HG02798 (cell line): ENCODE results near the gene PEA15.

ENCODE experiments used
- ATAC-seq: cut with Tn5 transposase; IDR thresholded peaks from one replicate; pipeline ENCODE4 v1.9.1; 2021; ENCODE audit warnings: mild to moderate bottlenecking; ENCODE audit not compliant: unreplicated experiment, poor library complexity

Gene PEA15

DNA sequence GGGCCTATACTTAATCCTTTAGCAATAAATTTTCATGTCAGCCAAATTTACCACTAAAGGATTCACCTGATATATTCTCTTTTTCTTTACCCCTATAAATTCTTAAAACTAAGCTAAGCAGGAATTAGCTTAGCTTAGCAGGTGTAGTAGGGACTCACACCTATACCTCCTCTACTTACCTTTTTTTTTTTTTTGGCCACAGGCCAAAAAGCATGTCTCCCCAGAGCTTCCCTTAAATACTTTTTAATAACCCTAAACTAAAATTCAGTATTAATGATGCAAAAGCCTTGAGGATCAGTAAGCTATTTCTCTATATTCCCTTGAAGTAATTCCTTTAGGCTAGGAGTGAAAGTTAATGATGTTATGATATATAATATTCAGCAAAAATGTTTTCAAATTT, 23.2 kb downstream of the PEA15 start:
- no peak for ATAC-seq

- no peak for ATAC-seq
Measured at GRCh38 chr1:160232911-160233310, 27.7 kb downstream of the PEA15 start.

DNA sequence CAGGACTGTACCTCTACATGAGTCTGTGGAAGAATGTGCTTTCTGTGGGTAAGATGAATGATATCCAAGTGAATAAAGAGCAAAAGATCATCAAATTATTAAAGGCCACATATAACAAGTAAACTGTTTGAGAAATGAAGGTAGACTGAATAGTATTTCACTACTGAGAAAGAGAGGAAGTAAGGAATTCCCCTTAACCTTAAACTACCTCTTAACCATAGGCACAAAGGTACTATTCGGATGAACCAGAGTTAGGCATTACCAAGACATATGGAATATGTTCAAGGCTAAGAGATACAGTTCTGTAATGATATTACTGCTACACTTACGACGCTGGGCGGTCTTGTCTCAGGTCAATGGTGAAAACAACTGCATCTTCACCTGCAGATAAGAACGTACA, 31.6 kb downstream of the PEA15 start:
- ATAC-seq = no peak

DNA sequence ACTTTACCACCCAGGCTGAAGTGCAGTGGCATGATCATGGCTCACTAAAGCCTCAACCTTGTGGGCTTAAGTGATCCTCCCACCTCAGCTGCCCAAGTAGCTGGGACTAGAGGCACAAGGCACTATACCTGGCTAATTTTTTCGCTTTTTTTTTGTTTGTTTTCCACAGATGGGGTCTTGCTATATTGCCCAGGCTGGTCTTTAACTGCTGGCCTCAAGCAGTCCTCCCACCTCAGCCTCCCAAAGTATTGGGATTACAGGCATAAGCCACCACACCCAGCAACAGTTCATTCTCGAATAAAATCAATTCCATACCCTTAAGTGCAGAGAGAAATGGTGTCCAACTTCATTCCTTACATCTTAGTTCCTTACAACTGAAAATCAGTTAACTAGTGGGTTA, 32.4 kb downstream of the PEA15 start:
- no peak for ATAC-seq

DNA sequence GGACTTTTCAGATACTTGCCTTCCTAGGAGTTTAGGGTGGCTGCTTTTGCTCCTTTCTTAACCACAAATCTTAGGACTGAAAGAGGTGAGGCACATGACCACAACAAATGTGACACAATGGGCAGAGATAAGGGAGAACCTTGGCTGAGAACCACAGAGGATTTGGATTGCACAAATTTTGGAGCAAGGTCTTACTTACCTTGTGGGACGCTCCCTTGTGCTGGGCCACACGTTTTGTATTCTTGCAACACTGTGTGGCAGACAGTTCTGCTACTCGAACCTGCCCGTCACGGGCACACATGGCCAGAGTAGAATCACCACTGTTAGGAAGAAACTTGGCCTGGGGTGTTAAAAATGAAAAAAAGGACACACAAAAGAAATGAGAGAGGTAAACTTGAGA, 33.2 kb downstream of the PEA15 start:
- ATAC-seq = no peak

DNA sequence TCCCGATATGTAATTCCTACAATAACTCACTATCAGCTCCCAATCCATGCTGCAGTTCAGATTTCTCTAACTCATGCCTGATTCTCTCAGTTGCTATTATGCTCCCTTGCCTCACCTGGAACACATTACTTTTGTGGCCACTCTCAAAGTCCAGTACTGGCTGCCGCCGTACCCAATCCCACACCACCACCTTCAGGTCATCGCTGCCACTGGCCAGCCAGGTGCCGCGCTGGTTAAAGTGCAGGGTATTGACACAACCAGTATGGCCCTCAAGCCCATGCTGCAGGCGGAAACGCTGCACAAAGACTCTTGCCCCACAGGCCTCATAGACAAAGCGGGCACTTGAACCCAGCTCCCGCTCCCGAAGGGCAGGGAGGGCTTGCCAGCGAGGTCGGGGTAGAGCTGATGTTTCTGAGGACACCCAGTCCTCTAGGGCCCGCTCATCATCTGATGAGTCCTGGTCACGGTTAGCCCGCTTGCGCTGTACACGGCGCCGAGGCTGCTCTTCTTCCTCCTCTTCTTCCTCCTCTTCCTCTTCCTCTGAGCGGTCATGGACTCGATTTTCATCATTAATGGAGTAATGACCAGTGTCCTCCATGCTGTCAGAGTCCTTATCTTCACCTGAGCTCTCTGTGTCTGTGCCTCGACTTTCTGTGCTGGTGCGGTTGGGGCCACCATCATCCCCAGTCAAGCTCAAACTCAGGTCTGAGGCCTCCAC, 34.6 kb downstream of the PEA15 start:
- ATAC-seq = no peak

- no peak for ATAC-seq
Measured at GRCh38 chr1:160243767-160244166, 38.6 kb downstream of the PEA15 start.

- no peak for ATAC-seq
Measured at GRCh38 chr1:160244209-160244608, 39.0 kb downstream of the PEA15 start.

GRCh38 chr1:160245434-160245833, 40.2 kb downstream of the PEA15 start:
- ATAC-seq = no peak

DNA sequence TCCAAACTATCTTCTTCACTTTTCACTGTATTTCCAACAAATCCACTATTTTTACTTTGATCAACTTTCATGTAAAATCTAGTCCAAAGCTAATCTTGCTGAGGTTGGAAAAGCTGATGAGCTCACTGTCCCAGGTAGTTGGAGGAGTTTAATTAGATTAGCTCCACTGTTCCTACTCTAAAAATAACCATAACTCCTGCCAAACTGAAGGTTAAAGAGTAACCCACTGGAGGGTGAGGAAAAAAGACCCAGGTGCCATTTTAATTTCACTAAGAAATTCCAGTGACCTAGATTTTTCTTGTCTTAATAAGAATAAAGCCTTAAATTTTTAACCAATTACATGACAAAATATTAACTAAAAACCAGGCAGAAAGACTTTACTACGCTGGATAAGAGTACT, 41.9 kb downstream of the PEA15 start:
- no peak for ATAC-seq

DNA sequence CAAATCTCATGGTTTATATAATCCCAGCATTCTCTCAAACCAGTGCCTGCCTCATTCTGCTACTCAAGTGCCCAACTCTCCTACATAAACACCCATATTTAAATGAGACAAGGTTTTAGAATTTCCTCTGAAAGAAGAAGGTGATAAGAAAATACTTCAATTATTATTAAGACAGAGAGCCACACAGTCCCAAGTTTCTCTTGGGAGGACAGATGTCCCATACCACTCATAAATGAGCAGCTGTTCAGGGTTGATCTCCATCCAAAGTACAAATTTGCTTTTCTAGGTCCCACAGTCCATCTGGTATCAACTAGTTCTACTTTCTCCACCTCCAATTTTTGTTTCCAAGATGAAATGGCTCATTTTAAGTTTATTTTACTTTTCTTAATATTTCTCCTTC, 45.8 kb downstream of the PEA15 start:
- ATAC-seq = no peak

DNA sequence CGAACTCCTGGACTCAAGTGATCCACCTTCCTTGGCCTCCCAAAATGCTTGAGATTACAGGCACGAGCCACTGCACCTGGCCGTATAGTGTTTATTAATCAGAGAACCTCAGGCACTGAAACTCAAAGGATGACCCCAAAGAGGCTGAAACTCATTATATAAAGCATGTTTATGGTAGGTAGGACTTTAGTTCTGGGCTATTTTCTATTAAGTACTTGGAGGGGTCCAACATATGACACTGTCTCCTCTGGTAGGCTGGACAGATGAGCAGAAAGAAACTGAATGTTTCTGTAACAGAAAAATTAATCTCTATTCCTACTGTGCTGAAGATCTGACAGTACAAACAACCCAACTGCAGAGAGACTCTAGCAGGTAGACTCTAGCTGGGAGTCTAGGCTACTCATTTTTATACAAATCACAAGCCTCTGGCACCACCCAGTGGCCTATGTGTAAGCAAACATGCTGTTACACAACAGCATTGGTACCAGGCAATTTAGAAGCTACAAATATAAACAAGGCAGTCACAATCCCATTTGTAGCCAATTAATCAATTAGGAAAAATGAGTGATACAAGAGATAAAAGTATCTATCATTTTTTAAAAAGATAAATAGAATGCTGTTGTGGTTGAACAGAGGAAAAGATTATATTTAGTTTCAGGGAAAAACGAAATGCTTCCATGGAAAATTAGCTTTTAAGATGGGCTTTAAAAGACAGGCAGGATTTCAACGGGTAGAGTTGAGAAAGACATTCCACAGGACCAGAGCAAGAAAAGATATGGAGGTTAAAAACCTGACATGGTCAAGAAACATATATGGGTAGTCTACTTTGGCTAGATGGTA, 46.7 kb downstream of the PEA15 start:
- peak; percentile 87 for ATAC-seq

GRCh38 chr1:160255781-160256300, 50.7 kb downstream of the PEA15 start:
- ATAC-seq = no peak

GRCh38 chr1:160256396-160257046, 51.3 kb downstream of the PEA15 start:
- ATAC-seq = no peak

DNA sequence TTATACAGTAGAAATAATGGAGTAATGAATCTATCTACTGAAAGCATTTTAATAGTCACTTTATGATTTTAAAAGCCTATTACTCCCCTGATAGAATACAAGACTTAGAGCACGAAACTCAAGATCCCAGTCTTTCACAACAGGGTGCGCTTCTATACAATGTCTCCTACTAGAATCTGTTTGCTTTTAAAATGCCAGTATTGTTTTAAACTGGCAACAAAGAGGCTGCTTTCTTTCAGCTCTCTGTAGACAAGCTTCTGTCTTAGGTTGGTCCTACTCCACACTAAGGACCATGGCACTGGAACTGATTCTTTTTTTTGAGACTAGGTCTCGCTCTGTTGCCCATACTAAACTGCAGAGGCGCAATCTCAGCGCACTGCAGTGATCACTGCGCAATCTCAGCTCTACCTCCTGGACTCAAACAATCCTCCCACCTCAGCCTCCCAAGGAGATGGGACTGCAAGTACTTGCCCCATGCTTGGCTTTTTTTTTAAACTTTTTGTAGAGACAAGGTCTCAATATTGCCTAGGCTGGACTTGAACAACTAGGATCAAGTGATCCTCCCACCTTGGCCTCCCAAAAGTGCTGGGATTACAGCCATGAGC, 52.3 kb downstream of the PEA15 start:
- no peak for ATAC-seq

DNA sequence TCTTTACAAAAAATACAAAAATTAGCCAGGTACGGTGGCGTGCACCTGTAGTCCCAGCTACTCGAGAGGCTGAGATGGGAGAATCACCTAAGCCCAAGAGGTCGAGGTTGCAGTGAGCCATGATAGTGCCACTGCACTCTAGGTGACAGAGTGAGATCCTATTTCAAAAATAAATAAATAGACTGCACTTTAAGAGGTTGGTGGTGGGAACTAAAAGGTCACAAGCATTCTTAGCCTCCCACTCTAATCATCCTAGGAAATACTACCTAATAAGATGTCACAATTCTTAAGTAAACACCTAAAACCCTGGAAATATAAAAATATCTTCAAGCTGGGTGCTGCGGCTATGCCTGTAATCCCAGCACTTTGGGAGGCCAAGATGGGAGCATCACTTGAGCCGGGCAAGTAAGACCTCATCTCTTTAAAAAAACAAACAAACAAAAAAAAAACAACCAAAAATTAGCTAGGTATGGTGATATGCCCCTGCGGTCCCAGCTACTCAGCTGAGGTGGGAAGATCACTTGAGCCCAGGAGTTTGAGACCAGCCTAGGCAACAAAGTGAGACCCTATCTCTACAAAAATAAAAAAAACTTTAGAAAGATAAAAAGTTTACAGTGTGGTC, 53.1 kb downstream of the PEA15 start:
- ATAC-seq = no peak

DNA sequence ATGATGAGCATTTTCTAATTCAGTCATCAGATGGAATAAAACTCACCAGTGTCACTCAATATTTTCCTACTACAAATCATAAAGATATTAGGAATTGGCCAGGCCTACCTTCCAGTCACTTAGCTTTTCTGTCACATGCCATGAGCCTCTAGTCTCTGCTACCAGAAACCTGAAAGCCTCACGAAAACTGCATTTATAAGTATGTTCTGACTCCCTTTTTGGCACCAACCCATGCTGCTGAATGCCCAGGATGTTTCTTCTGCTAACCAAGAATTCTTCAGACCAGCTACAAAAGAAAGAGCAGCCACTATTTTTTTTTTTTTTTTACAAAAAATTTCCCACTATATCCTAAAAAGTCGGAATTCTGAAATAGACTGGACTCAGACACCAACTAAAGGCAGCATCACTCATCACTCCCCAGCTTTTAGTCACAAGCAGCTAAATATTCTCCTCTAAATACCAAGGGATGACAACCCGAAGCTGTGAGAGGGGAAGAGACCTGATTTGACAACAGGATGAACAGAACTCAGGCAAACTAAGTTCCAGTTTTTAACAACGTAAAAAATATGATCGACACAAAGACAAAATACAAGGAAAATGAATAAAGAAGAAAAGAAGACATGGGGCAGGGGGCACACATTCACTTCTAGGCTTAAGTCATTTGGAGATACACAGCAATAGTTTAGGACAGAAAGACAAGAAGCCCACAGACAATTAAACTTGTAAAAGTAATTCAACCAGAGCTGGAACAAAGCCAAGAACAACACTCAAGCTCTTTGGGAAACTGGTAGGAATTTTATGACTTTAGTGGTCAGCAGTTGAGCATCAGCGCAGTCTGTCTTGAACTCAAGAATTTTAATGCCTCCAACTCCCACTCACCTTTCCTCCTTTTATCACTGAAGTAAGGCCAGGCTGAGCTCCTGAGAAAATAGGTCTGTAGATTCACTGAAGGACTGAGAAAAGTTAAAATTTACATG, 55.5 kb downstream of the PEA15 start:
- no peak for ATAC-seq

GRCh38 chr1:160261556-160261892, 56.3 kb downstream of the PEA15 start:
- ATAC-seq = peak; percentile 27
